ENCODE measurements around the gene BAX. TPM values are rescaled to one million over a fixed set of nuclear protein-coding genes. Genes with fewer than 3 reads are reported as not detected.

BAX gene
- total and polyA plus RNA-seq, 9 of the 15 experiments (the other 6 are each of a cell fraction or from before 2014, with no cell fraction given): 3.2 to 95.4 (median 44.5) TPM

GRCh38 chr19:48966541-48967345, 12.1 kb downstream of the BAX start (continued):
- TF ChIP-seq ZNF766 (CRISPR knock-in tag; conservative IDR thresholded peaks at IDR 0.05) (no peak), EWSR1 (IDR thresholded peaks at IDR 0.05; ENCODE audit: borderline replicate concordance, low read depth, partially characterized antibody) (no peak), ARID1B (IDR thresholded peaks at IDR 0.05) (0 out of 2 replicates have a peak, but pooled peaks have one; percentile 26), ZNF584 (CRISPR knock-in tag; IDR thresholded peaks at IDR 0.05; ENCODE audit: low read depth) (0 out of 2 replicates have a peak, but pooled peaks have one; percentile 31), ZEB2 (IDR thresholded peaks at IDR 0.05) (no peak), GABPA (tag; conservative IDR thresholded peaks at IDR 0.05; ENCODE audit: low read depth) (no peak), CC2D1A (IDR thresholded peaks at IDR 0.05) (no peak), MLLT1 (IDR thresholded peaks at IDR 0.05) (peak; percentile 8 to 87; a peak in 2 of 4 replicates), ZNF140 (CRISPR knock-in tag; IDR thresholded peaks at IDR 0.05) (no peak), POLR2A (conservative IDR thresholded peaks at IDR 0.05) (no peak; the same call in 1 of the 2 replicates), ESRRA (IDR thresholded peaks at IDR 0.05; ENCODE audit: borderline replicate concordance, low read depth) (no peak), CBX8 (IDR thresholded peaks at IDR 0.05; ENCODE audit: borderline replicate concordance, extremely low read depth, low read depth, low read length, poor library complexity, severe bottlenecking) (no peak), ZNF263 (CRISPR knock-in tag; IDR thresholded peaks at IDR 0.05; ENCODE audit: borderline replicate concordance) (no peak), HNRNPL (IDR thresholded peaks at IDR 0.05; ENCODE audit: low read depth, low read length) (no peak)
- TF ChIP-seq, protein P1, sequence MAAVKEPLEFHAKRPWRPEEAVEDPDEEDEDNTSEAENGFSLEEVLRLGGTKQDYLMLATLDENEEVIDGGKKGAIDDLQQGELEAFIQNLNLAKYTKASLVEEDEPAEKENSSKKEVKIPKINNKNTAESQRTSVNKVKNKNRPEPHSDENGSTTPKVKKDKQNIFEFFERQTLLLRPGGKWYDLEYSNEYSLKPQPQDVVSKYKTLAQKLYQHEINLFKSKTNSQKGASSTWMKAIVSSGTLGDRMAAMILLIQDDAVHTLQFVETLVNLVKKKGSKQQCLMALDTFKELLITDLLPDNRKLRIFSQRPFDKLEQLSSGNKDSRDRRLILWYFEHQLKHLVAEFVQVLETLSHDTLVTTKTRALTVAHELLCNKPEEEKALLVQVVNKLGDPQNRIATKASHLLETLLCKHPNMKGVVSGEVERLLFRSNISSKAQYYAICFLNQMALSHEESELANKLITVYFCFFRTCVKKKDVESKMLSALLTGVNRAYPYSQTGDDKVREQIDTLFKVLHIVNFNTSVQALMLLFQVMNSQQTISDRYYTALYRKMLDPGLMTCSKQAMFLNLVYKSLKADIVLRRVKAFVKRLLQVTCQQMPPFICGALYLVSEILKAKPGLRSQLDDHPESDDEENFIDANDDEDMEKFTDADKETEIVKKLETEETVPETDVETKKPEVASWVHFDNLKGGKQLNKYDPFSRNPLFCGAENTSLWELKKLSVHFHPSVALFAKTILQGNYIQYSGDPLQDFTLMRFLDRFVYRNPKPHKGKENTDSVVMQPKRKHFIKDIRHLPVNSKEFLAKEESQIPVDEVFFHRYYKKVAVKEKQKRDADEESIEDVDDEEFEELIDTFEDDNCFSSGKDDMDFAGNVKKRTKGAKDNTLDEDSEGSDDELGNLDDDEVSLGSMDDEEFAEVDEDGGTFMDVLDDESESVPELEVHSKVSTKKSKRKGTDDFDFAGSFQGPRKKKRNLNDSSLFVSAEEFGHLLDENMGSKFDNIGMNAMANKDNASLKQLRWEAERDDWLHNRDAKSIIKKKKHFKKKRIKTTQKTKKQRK (IDR thresholded peaks at IDR 0.05; ENCODE audit: borderline replicate concordance, low read depth, low read length): no peak
- TF ChIP-seq, protein P2, sequence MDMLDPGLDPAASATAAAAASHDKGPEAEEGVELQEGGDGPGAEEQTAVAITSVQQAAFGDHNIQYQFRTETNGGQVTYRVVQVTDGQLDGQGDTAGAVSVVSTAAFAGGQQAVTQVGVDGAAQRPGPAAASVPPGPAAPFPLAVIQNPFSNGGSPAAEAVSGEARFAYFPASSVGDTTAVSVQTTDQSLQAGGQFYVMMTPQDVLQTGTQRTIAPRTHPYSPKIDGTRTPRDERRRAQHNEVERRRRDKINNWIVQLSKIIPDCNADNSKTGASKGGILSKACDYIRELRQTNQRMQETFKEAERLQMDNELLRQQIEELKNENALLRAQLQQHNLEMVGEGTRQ (CRISPR knock-in tag; IDR thresholded peaks at IDR 0.05): peak; percentile 64
- TF ChIP-seq, protein P3, sequence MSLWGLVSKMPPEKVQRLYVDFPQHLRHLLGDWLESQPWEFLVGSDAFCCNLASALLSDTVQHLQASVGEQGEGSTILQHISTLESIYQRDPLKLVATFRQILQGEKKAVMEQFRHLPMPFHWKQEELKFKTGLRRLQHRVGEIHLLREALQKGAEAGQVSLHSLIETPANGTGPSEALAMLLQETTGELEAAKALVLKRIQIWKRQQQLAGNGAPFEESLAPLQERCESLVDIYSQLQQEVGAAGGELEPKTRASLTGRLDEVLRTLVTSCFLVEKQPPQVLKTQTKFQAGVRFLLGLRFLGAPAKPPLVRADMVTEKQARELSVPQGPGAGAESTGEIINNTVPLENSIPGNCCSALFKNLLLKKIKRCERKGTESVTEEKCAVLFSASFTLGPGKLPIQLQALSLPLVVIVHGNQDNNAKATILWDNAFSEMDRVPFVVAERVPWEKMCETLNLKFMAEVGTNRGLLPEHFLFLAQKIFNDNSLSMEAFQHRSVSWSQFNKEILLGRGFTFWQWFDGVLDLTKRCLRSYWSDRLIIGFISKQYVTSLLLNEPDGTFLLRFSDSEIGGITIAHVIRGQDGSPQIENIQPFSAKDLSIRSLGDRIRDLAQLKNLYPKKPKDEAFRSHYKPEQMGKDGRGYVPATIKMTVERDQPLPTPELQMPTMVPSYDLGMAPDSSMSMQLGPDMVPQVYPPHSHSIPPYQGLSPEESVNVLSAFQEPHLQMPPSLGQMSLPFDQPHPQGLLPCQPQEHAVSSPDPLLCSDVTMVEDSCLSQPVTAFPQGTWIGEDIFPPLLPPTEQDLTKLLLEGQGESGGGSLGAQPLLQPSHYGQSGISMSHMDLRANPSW (CRISPR knock-in tag; IDR thresholded peaks at IDR 0.05): no peak
- TF ChIP-seq, protein P4, sequence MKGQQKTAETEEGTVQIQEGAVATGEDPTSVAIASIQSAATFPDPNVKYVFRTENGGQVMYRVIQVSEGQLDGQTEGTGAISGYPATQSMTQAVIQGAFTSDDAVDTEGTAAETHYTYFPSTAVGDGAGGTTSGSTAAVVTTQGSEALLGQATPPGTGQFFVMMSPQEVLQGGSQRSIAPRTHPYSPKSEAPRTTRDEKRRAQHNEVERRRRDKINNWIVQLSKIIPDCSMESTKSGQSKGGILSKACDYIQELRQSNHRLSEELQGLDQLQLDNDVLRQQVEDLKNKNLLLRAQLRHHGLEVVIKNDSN (CRISPR knock-in tag; IDR thresholded peaks at IDR 0.05): peak; percentile 74; the same call in 1 of the 2 replicates
